HG02798 (cell line): ENCODE data around the gene HMOX1.

Source experiments
- ATAC-seq: cut with Tn5 transposase; IDR thresholded peaks from one replicate; pipeline ENCODE4 v1.9.1; 2021; ENCODE audit warnings: mild to moderate bottlenecking; ENCODE audit not compliant: unreplicated experiment, poor library complexity

Gene HMOX1, protein sequence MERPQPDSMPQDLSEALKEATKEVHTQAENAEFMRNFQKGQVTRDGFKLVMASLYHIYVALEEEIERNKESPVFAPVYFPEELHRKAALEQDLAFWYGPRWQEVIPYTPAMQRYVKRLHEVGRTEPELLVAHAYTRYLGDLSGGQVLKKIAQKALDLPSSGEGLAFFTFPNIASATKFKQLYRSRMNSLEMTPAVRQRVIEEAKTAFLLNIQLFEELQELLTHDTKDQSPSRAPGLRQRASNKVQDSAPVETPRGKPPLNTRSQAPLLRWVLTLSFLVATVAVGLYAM

DNA sequence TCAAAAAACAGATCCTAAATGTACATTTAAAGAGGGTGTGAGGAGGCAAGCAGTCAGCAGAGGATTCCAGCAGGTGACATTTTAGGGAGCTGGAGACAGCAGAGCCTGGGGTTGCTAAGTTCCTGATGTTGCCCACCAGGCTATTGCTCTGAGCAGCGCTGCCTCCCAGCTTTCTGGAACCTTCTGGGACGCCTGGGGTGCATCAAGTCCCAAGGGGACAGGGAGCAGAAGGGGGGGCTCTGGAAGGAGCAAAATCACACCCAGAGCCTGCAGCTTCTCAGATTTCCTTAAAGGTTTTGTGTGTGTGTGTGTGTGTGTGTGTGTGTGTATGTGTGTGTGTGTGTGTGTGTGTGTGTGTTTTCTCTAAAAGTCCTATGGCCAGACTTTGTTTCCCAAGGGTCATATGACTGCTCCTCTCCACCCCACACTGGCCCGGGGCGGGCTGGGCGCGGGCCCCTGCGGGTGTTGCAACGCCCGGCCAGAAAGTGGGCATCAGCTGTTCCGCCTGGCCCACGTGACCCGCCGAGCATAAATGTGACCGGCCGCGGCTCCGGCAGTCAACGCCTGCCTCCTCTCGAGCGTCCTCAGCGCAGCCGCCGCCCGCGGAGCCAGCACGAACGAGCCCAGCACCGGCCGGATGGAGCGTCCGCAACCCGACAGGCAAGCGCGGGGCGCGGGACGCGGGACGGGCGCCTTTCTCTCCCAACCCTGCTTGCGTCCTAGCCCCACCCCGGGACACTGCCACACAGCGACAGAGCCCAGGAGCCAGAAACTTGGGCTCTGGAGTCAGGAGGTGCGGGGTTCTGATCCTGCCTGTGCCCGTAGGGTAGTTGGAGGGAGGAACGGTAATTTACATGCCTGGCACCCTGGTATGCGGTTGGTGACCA is at the start of gene HMOX1:
TSS of gene HMOX1 (plus strand) at position 560 of the 887 bp plus-strand sequence. CDS start at position 638, 78 bp downstream.
- peak; percentile 79 for ATAC-seq

DNA sequence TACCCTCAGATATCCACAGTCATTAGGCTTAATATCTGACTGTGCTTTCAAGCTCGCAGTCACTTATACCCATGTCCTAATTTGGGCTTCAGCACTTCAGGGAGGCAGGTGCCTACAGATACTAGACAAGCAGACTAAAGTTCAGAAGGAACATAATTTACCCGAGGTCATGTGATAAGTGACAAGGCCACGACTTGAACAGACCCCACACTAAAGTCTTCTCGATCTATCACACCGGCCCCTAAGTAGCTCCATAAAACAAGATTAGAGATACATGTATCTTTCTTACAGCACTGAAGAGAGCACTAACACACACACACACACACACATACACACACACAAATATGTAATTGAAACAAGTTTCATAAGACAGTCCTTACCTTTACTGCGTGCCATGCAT is 48.6 kb upstream of the HMOX1 start:
- no peak for ATAC-seq

DNA sequence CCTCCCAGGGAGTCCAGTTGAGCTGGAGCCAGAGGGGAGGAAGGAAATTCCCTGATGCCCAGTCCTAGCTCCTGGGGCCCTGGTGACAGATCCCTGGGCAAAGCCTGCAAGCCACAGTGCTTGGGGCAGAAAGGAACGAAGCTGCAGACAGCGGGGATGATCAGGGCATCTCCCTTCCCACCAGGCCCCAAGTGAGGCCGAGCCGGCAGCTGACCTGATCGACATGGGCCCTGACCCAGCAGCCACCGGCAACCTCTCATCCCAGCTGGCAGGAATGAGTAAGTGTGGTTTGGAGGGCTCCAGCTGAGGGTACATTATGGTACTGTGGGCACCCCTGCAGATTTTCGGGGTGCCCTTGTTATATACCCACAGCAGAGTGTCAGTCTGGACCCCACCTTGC is 47.7 kb upstream of the HMOX1 start:
- no peak for ATAC-seq

DNA sequence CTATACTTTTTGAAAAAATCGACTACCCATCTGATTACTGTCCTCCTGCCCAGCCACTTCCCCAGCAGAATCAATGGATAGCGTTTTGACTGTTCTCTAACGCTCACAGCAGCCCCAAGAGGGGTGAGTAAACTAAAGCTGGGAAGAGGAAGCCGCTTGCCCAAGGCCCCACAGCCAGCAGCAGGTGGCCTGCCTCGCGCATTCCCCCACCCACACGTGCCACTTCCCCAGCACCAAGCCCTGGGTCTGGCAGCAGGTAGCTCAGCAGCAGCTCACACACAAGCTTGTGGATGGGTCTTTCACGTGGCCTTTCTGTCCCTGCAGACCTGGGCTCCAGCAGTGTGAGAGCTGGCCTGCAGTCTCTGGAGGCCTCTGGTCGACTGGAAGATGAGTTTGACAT is 46.9 kb upstream of the HMOX1 start:
- no peak for ATAC-seq

DNA sequence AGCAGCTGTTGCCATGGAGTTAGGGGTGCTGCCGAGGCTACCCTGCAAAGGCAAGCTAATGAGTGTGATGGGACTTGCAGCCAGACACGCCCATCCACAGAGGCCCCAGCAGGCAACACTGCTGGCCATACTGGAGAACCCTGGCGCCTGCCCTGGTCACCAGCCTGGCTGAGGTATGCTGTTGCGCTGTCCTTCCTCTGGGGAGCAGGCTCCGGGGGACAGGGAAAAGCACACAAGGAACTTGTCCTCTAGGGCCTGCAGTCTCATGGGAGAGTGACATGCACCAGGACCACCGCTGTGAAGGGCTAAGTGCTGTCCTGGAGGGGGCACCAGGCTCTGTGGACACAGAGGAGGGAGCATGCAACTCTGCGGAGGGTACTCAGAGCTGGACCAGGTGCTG is 45.4 kb upstream of the HMOX1 start:
- ATAC-seq: no peak

DNA sequence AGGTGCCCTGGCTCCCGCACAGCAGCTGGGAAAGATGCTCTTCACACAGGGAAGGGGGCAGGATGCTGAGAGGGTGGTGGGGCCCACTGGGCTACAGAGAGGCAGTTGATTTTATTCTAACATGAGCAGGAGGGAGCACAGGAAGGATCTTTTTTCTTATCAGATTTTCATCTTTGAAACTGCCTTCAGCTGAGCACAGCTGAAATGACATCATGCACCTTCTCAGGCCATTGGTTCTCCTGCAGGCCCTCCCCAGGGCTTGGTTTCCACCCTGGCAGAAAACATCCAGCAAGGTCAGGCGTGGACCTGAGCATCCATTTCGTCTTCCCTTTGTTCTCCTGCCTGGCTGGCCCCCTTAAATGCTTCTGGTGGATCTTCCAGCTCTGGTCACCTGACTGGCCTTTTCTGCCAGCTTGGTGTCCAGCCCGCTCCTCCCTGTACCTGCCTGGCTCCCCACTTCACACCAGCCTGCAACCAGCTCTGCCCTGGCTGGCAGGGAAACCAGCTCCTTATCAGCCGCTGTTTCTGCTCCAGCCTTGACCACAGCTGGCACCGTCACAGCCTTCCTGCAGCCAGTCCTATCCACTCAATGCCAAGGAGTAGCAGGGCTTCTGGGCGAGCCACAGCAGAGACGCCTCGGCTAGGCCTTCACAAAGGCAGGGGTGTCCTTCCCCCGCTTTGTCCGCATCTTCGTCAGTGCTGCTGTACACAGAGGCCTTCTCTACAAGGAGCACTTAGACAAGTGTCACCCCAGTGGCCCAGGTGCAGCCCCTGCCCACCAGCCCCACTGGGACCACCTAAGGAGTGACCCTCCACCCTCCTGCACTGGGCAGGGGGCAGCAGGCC is 44.7 kb upstream of the HMOX1 start:
- ATAC-seq: no peak

DNA sequence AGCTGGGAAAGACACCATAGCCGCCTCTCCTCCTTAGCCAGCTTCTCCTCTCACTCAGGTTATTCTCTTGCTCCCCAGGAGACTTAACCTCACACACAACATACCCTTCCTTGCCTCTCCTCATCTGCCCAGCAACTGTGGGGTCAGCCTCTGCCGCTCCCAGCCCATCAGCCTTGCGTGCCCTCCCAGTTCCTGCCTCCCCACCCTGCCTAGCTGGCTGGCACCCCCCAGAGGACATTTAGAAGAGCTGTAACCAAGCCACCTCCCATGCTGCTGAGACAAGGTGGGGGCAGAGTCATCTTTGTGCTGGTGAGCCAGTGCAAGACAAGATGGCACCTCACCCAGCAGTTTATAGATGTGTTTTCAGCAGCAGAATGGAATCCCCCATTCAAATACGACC is 43.0 kb upstream of the HMOX1 start:
- no peak for ATAC-seq

DNA sequence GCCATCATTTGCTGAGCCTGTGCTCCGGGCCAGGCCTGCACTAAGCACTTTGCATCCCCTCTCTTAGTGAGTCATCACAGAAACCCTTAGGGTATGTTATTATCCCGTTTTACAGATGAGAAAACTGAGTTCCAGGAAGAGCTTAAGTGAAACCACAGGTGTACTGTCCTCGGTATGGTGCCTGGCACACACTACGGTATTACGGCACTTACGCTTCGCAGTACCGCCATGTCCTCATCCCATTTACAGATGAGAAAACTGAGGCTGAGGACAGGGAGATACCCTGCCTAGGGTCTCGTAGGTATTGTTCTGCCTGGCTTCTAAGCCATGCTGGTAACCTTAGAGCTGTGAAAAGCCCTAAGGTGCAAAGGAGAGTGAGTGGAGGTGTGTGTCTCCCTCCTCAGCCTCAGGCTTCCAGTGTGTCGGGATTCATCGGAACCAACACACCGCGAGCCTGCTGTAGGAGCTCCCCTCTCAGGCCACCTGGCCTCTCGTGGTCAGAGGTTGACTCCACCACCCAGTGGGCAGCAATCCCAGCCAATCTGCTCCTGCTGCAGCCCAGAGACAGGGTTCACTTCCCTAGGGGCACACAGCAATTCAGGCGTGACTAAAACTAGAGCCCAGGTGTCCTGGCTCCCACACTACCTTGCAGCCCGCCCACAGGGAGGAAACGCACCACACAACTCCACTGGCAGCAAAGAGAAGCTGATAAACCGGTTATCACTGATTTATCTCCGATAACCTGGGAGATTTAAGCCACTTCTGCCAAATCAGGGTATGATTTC is 39.6 kb upstream of the HMOX1 start:
- ATAC-seq: no peak

DNA sequence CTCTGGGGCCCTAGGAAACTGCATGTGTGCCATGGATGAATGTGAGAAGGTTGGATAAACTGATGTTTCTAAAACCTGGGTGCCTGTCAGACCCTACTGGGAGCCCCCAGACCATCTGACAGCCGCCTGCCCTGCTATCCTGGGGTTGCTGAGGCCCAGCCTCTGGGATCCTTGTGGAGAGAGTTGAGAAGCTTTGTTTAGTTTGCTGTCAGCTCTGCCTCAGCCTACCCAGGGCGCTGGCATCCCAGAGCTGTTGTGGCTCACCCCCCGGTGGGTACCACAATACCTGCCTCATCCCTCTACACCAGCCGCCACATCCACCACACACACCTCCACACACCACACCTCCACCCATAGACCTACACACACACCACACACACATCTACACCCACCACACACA is 38.5 kb upstream of the HMOX1 start:
- no peak for ATAC-seq

DNA sequence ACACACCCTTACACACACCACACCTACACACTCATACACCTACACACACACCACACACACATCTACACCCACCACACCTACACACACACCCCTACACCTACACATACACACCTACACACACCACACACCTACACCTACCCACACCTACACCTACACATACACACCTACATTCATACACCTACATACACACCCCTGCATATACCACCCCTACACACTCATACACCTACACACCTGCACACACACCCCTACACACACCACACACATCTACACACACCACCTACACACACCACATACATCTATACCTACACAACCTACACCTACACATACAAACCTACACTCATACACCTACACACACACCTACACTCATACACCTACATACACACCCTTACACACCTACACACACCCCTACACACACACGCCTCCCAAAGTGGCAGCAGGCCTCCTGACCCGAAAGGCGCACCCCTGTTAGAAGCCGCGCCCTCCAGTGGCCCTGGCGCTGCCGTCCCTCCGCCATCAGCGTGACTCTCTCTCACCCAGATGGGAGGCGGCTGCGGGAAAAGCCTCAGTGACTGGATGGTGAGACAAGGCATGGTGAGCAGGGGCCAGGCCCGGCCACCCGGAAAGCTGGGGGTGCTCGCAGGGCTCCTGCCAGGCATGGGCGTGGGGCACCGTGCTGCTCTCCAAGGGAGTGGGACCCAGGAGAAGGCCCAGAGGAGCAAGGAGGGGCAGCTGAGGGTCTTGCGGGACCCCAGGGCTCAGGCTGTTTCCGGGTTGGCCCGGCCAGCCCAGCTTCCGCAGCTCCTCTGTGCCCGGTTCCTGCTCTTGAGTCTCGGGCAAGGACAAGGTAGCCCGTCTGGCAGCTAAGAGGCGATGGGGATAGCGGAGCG is 37.0 kb upstream of the HMOX1 start:
- ATAC-seq: no peak

DNA sequence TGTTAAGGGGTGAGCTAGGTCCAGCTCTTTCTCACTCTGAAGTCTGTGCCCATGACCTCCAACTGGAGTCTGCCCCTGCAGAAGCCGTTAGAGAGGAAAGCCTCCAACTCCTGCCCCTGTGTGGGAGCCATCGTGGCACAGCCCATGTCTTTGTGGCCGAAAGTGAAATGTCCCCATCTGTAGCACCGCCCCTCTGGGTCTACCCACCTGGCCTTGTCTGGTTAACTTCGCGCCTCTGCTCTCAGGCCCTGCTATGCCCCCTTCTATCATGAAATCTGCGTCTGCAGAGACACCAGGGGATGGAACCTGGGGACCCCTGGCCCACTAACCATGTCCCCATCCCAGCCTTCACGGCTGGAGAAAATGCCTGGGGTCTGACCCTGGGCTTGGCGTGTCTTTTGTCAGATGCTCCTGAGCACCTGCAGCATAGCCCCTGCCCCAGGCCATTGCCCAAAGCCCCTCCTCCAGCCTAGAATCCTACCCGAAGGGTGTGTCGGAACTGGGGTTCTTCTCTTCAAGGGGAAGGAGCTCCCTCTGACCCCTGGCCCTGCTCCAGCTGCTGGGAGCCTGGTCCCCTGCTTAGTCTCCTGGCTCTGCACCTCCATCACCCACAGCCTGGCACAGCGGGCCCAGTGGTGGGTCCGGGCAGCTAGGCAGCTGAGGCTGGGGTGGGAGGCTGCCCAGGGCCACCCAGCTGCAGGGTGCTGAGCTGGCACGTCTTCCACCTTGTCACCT is 35.8 kb upstream of the HMOX1 start:
- no peak for ATAC-seq

DNA sequence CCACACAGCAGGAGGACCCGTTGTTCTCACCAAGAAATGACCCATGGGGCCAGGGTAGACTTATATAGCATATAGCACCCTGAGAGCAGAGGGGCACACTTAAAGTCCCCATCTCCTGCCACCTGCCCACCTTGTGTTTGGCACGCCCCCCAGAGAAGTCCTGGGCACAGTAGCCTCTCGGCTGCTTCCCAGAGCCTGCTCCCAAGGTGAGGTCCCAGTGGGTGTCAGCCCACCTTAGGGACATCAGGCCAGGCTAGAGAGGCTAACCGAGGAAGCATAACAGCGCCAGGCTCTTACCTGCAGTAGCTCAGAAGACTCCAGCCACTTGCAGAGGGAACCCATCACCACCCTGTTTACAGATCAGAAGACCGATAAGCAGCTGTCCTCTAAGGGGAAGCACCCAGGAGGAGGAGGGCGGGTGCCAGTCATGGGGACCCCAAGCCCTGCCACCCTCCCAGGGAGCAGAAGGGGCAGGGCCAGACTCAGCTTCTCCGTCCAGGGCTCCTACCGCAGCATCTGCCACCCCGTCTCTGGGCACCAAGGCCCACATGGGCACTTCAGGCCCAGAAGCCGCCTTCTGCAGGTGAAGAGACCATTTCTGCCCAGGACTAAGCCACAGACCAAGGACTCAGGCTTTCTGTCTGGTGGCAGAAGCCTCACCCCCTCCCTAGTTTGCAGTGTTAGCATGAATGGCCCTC is 34.9 kb upstream of the HMOX1 start:
- ATAC-seq: no peak

DNA sequence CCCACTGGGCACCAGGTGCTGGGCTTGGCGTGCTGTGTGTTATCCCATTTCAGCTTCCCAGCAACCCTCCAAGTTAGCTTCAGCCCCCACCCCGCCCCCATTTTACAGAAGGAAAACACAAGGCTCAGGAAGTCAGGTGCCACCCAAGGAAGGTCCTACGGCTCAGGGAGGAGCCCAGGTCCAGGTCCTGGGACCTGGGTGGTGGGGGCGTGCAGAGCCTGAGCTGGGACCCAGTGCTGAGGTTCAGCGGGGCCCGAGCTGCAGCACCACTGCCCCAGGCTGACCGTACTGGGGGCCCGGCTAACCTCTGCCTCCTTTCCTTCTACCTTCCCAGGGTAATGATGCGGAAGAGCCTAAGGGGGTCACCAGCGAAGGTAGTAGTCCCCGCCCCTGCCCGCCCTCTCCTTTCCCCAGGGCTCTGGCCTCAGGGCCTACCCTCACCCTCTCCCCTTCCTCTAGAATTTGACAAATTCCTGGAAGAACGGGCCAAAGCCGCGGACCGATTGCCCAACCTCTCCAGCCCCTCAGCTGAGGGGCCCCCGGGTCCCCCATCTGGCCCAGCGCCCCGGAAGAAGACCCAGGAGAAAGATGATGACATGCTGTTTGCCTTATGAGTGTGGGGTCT is 34.2 kb upstream of the HMOX1 start:
- no peak for ATAC-seq

DNA sequence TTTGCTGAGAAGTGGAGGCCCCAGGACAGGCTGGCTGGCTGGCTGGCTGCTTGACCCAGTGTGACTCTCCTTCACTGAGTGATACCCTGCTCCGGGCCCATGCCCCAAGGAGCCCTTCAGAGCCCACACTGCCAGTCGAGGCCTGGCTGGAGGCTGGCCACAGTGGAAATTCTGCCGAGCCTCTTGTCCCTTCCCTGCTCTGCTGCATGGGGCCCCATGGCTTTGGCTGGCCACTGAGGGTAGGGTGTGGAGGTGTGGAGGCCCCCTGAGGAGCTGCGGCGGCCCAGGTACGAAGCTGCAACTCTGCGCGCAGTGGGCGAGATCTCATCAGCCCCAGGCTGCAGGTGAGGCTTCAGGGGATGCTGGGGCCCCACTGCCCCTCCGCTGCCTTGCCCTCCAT is 33.4 kb upstream of the HMOX1 start:
- no peak for ATAC-seq

DNA sequence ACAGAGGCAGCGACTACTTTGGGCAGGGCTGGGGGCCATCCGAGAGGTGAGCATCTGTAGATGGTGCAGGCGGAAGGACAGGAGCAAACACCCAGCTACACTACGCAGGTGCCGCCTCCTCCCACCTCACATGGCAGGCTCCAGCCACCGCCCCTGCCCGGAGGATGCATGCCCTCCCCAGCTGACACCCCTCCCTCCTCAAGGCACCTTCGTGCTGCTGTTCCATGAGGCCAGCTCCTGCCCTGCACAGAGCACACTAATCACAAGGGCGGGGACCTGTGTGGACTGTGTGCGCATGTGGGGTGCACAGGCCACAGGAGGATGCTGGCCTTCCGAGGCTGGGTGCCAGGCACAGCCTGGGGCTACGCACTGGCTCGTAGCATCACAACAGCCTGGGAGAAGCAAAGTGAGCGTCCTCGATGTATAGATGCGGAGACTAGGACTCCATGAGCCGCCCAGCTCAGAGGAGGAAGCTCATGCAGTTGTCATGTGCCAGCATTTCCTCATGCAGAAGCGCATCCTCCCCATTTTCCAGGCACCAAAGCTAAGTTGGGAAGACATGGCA is 32.8 kb upstream of the HMOX1 start:
- no peak for ATAC-seq

DNA sequence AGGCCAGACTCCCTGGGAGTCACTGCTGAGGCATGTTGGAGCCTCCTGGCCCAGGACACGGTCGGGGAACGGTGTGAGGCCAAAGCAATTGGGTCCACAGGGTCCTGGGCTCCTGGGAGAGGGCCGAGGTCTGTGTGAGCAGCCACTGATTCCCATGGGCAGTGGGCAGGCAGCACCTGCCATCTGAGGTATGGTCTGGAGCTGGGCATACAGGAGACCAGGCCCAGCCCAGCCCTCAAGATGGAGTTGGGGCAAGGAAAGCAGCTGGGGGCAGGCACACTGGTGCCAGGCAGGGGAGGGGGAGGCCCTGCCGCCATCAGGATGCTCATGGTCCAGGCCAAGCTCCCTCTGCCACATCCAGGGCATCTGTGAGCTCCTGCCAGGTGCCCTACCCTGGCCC is 32.2 kb upstream of the HMOX1 start:
- ATAC-seq: no peak

DNA sequence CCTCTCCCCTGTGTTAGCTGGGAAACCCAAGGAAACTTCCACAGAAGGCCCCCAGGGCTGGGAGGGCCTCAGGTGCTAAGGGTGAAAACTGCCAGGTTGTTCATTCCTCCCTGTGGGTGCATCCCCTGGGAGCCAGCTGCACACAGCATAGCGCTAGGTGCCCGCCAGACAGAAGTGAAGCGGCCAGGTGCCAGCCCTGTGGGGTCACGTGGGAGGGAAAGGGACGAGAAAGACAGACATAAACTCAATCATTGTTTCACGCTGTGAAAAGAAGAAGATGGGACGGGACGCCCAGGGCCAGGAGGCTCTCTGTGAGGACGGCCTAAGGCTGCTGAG is 31.6 kb upstream of the HMOX1 start:
- no peak for ATAC-seq
